Lung microvascular endothelial cell (primary cell): ENCODE data around the gene COL12A1. TPM values are rescaled to one million over a fixed set of nuclear protein-coding genes. Genes with fewer than 3 reads are reported as not detected.

ENCODE experiments used
- DNase-seq, 2 donors: peaks; one replicate each; pipeline versions ENCODE4 v3.0.0 to v3.0.0-alpha.2; 2010; ENCODE audit warnings: low read depth in 2 of 2
- total RNA-seq: library from RNA; depleted of rRNA; stranded (reverse); fragments of >200 nt; gene quantifications from 2 replicates; pipeline ENCODE4 v1.2.1, GENCODE V29; 2014

Gene COL12A1
- total RNA-seq = 0.60 and 1.1 TPM in 2 replicates

DNA sequence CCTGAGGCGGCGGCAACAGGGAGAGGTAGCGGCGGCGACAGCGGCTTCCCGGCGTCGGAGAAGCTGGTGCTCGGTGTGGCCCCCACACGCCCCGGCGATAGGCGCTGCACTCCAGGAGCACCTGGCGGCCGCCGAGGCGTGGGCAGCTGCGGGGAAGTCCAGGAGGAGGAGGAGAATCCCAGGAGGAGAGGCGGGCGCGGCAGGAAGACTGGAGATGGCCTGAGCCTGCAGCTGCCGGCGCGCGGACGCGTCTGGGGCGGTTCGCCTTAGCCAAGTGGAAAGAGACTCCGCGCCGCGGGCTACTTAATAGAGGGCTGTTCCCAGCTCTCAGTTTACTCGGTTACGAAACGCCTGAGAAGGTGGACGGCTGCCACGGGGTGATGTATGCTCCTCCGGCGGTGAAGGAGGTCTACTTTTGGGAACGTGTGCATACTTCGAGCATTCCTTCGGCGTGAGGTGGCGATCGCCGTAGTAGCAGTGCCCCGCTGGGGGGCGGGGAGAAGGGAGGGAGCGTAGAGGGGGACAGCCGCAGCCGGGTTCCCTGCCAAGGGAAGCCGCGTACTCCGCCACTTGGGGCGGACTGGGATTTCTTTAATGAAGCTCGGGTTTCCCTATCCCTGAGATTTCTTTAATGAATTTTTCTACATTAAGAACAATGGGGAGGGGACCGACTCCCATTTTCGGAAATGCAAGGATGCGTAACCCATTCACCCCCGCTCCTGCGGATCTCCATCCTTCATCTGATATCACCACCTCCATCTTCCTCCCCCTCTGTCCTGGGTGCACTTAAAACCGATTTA lies at the start of gene COL12A1:
TSS of gene COL12A1 (minus strand) at position 278 of the 800 bp plus-strand sequence. CDS start 3,261 bp downstream, outside the sequence.
- peak; percentile 31 to 64 for DNase-seq

DNA sequence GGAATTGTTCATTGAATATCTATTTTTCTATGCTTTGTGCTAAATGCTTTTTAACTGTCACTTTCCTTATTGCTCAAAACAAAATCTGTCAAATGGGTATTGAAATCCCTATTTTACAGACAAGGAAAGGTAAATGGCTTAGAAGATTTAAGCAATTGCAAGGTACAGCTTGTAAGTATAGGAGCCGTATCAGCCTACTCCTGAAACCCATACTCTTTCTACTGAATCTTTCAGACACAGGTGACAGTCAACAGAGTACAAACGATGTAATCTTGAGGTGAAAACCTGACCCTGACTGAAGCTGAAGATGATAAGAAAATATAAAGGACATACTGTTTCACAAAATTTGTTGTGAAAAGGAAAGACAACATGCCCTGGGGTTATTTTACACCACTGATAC lies 44.7 kb upstream of the COL12A1 start:
- no peak for DNase-seq

DNA sequence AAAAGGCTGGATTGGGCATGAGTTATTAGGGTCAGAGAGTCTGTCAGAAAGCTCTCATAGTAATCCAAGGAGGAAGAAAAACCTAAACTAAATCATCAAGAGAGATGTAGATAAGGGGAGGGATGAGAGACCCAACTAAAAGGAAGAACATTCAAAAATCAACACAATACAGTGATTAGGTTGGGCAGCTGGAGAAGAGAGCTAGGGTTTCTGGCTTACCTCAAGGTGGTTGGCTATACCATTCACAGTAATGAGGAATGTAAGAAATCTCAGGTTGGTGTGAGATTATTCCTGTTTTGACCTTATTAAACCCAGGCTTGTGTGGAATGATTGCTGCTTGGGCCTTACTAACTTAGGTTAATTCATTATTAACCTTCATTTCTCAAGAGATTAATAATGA lies 44.0 kb upstream of the COL12A1 start:
- no peak for DNase-seq

DNA sequence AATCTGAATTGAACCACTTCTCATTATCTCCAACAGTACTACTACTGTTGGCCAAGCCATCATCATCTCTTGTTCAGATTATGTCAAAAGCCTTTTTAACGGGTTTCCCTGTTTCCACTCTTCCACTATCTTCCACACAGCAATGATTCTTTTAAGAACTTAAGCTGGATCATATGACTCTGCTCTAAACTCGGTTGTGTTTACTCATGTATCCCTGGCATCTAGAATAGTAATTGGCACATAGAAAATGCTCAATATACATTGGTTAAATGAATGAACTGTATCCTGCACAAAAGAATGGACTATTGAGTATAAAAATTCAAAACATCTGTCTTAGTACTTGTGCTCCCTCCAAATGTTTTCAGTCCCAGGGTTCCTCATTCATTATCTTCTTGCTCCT lies 40.5 kb upstream of the COL12A1 start:
- no peak for DNase-seq

GRCh38 chr6:75244063-75244584 lies 38.3 kb upstream of the COL12A1 start:
- DNase-seq = no peak

DNA sequence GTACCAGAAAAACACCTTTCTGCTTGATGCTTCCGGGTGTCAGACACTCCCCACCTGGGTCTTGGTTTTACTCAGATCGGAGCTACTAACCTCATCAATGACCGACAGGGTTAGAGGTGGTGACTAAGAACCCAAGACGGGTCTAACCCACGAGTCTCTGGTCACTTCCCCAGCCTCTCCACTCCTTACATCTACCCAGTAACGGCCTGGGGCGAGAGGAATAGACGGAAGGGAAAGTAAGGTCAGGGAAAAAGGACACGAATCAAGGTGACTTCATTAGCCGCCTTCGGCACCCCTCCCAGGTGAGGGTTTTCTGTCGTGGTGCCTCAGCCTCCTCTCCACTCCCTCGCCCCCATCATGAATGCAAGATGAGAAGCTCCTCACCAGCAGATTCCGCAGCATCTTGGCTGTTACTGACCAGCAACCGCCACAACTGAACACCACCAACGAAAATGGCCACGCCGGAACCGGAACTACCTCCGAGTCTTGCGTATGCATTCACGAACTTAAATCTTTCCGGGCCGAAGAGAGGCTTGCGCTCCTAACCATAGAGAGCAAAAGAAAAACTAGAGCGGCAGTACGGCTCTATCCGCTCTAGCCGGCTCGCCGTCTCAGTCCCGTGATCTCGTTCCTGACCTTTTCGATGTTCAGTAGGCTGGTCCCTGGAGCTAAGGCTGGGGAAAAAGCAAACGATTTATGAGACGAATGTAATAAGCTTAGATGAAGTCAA lies 37.6 kb upstream of the COL12A1 start, which contains the start of gene COX7A2:
TSS of gene COX7A2 (minus strand) at position 469 of the 730 bp plus-strand sequence. CDS start at position 402, 67 bp downstream.
- peak; percentile 97 to 99 for DNase-seq

DNA sequence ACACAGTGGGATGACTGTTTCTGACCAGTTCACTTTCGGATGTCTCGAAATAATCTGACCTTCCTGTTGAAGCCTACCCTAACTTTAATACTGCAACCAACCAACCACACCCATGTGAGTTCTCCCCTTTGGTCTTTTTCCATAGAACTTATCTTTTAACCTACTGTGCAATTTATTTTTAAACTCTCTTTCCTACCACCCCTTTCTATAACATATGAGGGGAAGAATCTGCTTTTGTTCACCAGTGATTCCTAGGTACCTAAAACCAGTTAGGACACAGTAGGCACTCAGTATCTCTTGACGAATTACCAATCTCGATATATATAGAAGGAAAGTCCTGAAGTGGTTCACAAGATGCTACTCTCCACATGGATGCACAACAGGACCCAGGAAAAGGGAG lies 30.8 kb upstream of the COL12A1 start:
- DNase-seq = no peak

DNA sequence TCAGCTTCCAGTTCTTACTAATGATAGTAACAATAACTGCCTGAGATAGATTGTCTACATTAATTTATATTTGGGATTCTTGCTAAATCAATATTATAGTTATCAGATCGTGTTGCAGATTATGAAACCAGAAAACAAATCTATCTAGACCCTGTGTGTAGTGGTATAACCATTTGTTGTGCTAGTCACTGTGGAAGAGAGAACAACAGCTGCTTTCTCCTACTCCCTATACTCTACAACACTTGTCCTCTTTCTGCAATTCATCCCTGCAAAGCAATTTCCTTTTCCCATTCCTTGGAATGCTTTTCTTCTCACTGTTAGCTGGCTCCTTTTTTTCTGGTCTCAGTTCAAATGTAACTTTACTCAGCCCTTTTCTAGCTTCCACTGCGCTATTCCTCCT lies 29.4 kb upstream of the COL12A1 start:
- DNase-seq = no peak

DNA sequence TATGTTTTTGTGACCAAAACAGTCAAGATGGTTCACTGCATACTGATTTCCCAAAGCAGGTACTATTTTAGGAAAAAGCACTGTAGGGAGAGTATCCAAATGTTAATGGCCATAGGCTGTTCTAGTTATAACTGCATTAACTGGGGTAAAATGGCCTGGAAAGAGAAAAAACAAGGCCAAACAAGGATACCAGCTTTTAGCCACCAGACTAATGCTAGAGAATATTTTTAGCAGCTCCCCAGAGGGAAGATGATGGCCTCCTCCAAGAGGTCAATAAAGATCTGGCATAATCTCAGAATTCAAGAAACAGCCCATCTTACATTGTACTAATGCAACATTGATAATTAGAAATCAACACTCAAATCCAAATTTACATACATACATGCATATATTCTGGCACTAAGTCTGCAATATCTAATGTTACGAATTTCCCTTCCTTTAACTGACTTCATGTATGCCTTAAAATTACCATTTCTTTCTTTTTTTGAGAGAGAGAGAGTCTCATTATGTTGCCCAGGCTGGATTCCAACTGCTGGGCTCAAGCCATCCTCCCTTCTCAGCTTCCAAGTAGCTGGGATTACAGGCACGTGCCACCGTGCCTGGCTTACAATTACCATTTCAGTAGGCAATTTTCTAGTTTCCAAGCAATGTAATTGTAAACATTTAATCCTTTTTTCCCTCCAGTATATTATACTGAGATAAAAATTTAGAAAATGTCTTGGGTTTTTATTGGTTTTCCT lies 28.4 kb upstream of the COL12A1 start:
- DNase-seq = no peak

DNA sequence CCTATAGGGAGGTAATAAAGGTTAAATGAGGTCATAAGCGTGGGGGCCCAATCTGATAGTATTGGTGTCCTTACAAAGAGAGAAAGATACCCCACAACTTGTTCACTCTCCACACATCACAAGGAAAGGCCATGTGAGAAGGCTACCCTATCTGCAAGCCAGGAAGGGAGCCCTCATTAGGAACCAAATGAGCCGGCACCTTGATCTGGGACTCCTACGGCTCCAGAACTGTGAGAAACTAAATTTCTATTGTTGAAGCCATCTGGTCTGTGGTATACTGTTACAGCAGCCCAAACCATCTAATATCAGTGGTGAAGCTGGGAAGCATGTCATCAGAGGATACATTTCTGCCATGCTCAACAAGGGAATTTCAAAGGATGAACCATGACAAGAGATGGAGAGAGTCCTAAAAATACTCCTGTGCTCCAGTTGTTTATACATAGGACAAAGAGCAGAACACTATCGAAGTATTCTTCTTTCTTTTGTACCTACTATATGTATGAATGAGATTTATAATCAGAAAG lies 27.3 kb upstream of the COL12A1 start:
- no peak for DNase-seq

- DNase-seq = peak; percentile 60 to 69
Measured at GRCh38 chr6:75230484-75231325, 24.9 kb upstream of the COL12A1 start.

- no peak for DNase-seq
Measured at GRCh38 chr6:75224303-75224926, 18.6 kb upstream of the COL12A1 start.

DNA sequence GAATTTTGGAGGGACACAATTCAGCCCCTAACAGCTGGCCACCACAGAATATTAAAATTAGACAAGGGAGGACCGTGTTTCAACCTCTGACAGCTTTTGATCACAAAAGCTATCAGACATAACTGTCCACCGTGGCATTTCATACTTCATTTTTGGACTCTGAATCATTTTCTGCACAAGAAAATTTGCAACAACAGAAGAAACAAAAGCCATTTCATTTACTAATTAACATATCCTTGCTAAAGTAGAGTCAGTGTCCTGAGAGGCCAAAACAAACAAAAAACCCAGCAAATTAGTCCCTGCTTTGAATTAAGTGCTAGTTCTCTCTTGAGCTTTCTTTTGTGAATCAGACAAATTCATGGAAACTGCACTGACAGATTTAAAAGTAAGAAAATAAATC lies 17.6 kb upstream of the COL12A1 start:
- DNase-seq = no peak

DNA sequence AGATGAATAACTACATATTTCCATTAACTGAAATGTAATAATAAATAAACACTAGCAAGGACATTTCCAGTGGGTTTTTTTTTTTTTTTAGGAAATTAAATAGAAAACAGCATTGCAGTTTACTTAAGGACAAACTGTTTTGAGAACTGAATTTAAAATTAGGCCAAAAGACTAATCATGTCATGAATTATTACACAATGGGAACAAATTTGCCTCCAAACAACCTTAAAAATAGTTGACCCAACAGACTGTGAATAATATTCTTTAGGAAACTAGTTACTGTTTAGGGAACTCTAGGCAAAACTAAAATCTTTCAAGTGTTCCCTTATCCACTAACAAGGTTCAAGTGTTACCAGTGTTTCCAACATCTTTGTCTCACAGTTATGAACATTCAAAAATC lies 16.4 kb upstream of the COL12A1 start:
- no peak for DNase-seq

GRCh38 chr6:75221116-75221515 lies 15.3 kb upstream of the COL12A1 start:
- no peak for DNase-seq

DNA sequence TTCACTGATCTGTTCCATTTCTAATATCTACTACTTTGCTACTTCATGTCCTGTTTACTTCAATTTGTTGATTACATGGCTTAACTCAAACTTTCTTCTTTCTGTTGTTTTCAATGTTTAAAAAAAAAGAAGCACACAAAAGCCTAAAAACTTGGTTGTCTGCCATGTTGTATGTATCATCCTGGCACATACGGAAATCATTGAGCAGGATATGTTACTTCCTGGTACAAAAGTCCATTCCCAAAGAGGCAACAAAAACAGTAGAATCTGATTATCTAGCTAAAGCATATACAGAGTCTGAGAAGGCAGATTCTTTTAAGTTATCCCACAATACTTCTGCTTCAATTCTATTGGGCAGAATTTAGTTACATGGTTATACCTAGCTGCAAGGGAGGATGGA lies 14.5 kb upstream of the COL12A1 start:
- DNase-seq = peak; percentile 38 to 67

DNA sequence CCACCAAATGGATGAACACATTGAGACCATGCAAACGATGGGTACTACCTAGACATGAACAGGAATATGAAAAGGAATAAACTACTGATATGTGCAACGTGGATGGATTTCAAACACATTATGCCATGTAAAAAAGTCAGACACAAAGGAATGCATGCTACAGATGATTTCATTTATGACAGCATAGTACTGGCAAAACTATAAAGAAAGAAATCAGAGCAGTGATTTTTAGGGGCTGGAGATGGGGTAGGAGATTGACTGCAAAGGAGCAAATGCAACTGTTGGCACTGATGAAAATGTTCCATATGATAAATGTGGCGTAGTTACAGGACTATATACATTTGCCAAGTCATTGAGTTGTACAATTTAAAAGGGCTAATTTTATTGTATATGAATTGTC lies 13.4 kb upstream of the COL12A1 start:
- no peak for DNase-seq

- peak; percentile 52 to 82 for DNase-seq
Measured at GRCh38 chr6:75217193-75217592, 11.3 kb upstream of the COL12A1 start.

- no peak for DNase-seq
Measured at GRCh38 chr6:75215291-75215690, 9.4 kb upstream of the COL12A1 start.

GRCh38 chr6:75213732-75214131 lies 7.9 kb upstream of the COL12A1 start:
- no peak for DNase-seq
